GM23248 (cell line): Measurements from ENCODE around the gene GALNT7. TPM values are rescaled to one million over a fixed set of nuclear protein-coding genes. Genes with fewer than 3 reads are reported as not detected.
A peak's percentile ranks its signal among the peaks of the same experiment; 100 is the strongest.

ENCODE experiments used
- DNase-seq: peaks from one replicate; pipeline ENCODE4 v3.0.0-alpha.2; 2015
- H2AFZ ChIP-seq: fragments of 200-600 bp; sonication (generic); 2 replicates; pipeline ENCODE4 v1.6.1; 2016; ENCODE audit warnings: antibody characterized with exemption
- H3F3A ChIP-seq: fragments of 200-600 bp; sonication (generic); 2 replicates; pipeline ENCODE4 v1.6.1; 2016; ENCODE audit warnings: mild to moderate bottlenecking, antibody characterized with exemption, mixed run types; ENCODE audit not compliant: insufficient read depth
- H3K27ac ChIP-seq: fragments of 200-600 bp; sonication (generic); 2 replicates; pipeline ENCODE4 v1.5.1; 2016; ENCODE audit warnings: mild to moderate bottlenecking
- H3K27me3 ChIP-seq: fragments of 200-600 bp; sonication (generic); replicated peaks from 2 replicates; pipeline ENCODE4 v1.6.1; 2016; ENCODE audit warnings: mild to moderate bottlenecking; ENCODE audit not compliant: insufficient read depth
- H3K36me3 ChIP-seq: fragments of 200-600 bp; sonication (generic); 2 replicates; pipeline ENCODE4 v1.6.1; 2016; ENCODE audit warnings: low read depth, mild to moderate bottlenecking
- H3K4me1 ChIP-seq: fragments of 200-600 bp; sonication (generic); 2 replicates; pipeline ENCODE4 v1.6.1; 2016; ENCODE audit warnings: mild to moderate bottlenecking; ENCODE audit not compliant: insufficient read depth
- H3K4me2 ChIP-seq: fragments of 200-600 bp; sonication (generic); one replicate; pipeline ENCODE4 v1.6.1; 2016; ENCODE audit warnings: mild to moderate bottlenecking; ENCODE audit not compliant: unreplicated experiment
- H3K4me3 ChIP-seq: fragments of 200-600 bp; sonication (generic); 2 replicates; pipeline ENCODE4 v1.5.1; 2016; ENCODE audit warnings: mild to moderate bottlenecking
- H3K79me2 ChIP-seq: fragments of 200-600 bp; sonication (generic); 2 replicates; pipeline ENCODE4 v1.6.1; 2016; ENCODE audit warnings: mild to moderate bottlenecking; ENCODE audit not compliant: insufficient read depth
- H3K9ac ChIP-seq: fragments of 200-600 bp; sonication (generic); 2 replicates; pipeline ENCODE4 v1.6.1; 2016; ENCODE audit warnings: mild to moderate bottlenecking
- H3K9me2 ChIP-seq: fragments of 200-600 bp; sonication (generic); 2 replicates; pipeline ENCODE4 v1.6.1; 2016; ENCODE audit warnings: mixed run types, mild to moderate bottlenecking, moderate library complexity; ENCODE audit not compliant: insufficient read depth
- H3K9me3 ChIP-seq: fragments of 200-600 bp; sonication (generic); one replicate; pipeline ENCODE4 v1.6.1; 2017; ENCODE audit warnings: low read depth
- H4K20me1 ChIP-seq: fragments of 200-600 bp; sonication (generic); 2 replicates; pipeline ENCODE4 v1.6.0; 2016; ENCODE audit not compliant: insufficient read depth
- EZH2 ChIP-seq: fragments of 200-600 bp; sonication (generic); IDR thresholded peaks from 2 replicates; pipeline ENCODE4 v1.6.1; 2018; ENCODE audit warnings: antibody characterized with exemption, mild to moderate bottlenecking; ENCODE audit not compliant: insufficient read depth, poor library complexity, severe bottlenecking
- EZH2phosphoT487 ChIP-seq: fragments of 200-600 bp; sonication (generic); IDR thresholded peaks from 2 replicates; pipeline ENCODE4 v1.6.1; 2018; ENCODE audit warnings: antibody characterized with exemption, moderate library complexity, mild to moderate bottlenecking, low read depth; ENCODE audit not compliant: insufficient read depth
- WGBS, 2 experiments: methylation state at CpG; one replicate each; pipeline ENCODE4 v1.1.6; 2015 to 2017; ENCODE audit warnings: low lambda C conversion rate in 2 of 2, low coverage in 1 of 2; ENCODE audit errors: missing lambda C conversion rate in 2 of 2; 5-methylcytosine and 5-hydroxymethylcytosine counted together
- in situ Hi-C: fragments of 300-500 bp; cut with MboI; formaldehyde crosslinking; loops from 2 replicates; pipeline ENCODE4 v1.15.0; 2020
- polyA plus RNA-seq: library from polyadenylated mRNA; unstranded; fragments of >200 nt; fragmentation: Nextera tagmentation; extraction: Ambion mirVana; gene quantifications from 2 replicates; pipeline ENCODE4 v1.2.1, GENCODE V29; 2016
- total RNA-seq: library from RNA; depleted of rRNA; stranded (reverse); fragments of >200 nt; shearing (Covaris generic); gene quantifications from 2 replicates; pipeline ENCODE4 v1.2.3, GENCODE V29; 2014

Gene GALNT7
- total and polyA plus RNA-seq, 2 experiments from 2014 or later, result 5.8 to 13.1 TPM

GRCh38 chr4:173360587-173361221 is 192.1 kb downstream of the GALNT7 start:
- H2AFZ ChIP-seq, result no peak overlapping the region
- no peaks in the 10 kb centered on the region for H3K36me3 ChIP-seq
- TF ChIP-seq EZH2 (no peak), EZH2phosphoT487 (no peak)
- H3K79me2 ChIP-seq, result no peaks in the 10 kb centered on the region
- no peaks in the 10 kb centered on the region for H3K27me3 ChIP-seq
- no peak overlapping the region for H3K9ac ChIP-seq
- in situ Hi-C loops, result no loop called here
- no peaks in the 10 kb centered on the region for H3K9me2 ChIP-seq
- WGBS, 2 experiments, result 65 to 69% methylated on average over 5 of the region's 5 CpGs
- DNase-seq, result peak; percentile 52
- no peak overlapping the region for H3K4me3 ChIP-seq
- no peaks in the 10 kb centered on the region for H3F3A ChIP-seq
- no peaks in the 10 kb centered on the region for H4K20me1 ChIP-seq
- no peak overlapping the region for H3K4me2 ChIP-seq
- H3K9me3 ChIP-seq, result no peaks in the 10 kb centered on the region
- H3K27ac ChIP-seq, result no peak overlapping the region
- no peaks in the 10 kb centered on the region for H3K4me1 ChIP-seq

- no peaks in the 10 kb centered on the region for H3K36me3 ChIP-seq
- no peak overlapping the region for H3K4me2 ChIP-seq
- no peak overlapping the region for H3K9ac ChIP-seq
- 85 to 88% methylated on average over 3 of the region's 3 CpGs for whole genome bisulfite sequencing, 2 experiments
- H3K9me2 ChIP-seq, result no peaks in the 10 kb centered on the region
- no peak overlapping the region for H3K4me3 ChIP-seq
- H4K20me1 ChIP-seq, result no peaks in the 10 kb centered on the region
- H3K27me3 ChIP-seq, result no peaks in the 10 kb centered on the region
- no peak for TF ChIP-seq EZH2
- no peak for TF ChIP-seq EZH2phosphoT487
- in situ Hi-C loops, result no loop called here
- no peak for DNase-seq
- H3K4me1 ChIP-seq, result no peaks in the 10 kb centered on the region
- no peaks in the 10 kb centered on the region for H3K79me2 ChIP-seq
- no peaks in the 10 kb centered on the region for H3K9me3 ChIP-seq
- H3K27ac ChIP-seq, result no peak overlapping the region
- no peak overlapping the region for H2AFZ ChIP-seq
- no peaks in the 10 kb centered on the region for H3F3A ChIP-seq
These were observed 194.1 kb downstream of the GALNT7 start for GRCh38 chr4:173362666-173363065.

- in situ Hi-C loops, result no loop called here
- no peak overlapping the region for H3K27ac ChIP-seq
- H3K9ac ChIP-seq, result no peak overlapping the region
- no peak overlapping the region for H3K4me3 ChIP-seq
- peaks cover 14% of the 10 kb centered on the region; the same call in 1 of the 2 replicates for H3F3A ChIP-seq
- H3K79me2 ChIP-seq, result no peaks in the 10 kb centered on the region
- no peak overlapping the region for H3K4me2 ChIP-seq
- no peaks in the 10 kb centered on the region for H3K36me3 ChIP-seq
- no peaks in the 10 kb centered on the region for H3K9me2 ChIP-seq
- no peaks in the 10 kb centered on the region for H3K9me3 ChIP-seq
- no peak for TF ChIP-seq EZH2
- TF ChIP-seq EZH2phosphoT487, result no peak
- WGBS, 2 experiments, result 28 to 29% methylated on average over 2 of the region's 2 CpGs
- no peaks in the 10 kb centered on the region for H3K27me3 ChIP-seq
- H2AFZ ChIP-seq, result no peak overlapping the region
- no peaks in the 10 kb centered on the region for H3K4me1 ChIP-seq
- no peaks in the 10 kb centered on the region for H4K20me1 ChIP-seq
- DNase-seq, result no peak
These were observed 196.9 kb downstream of the GALNT7 start for GRCh38 chr4:173365359-173365996.

GRCh38 chr4:173367285-173367684 is 198.7 kb downstream of the GALNT7 start:
- Histone ChIP-seq H3K27ac (no peak overlapping the region), H3K9ac (no peak overlapping the region), H3K36me3 (no peaks in the 10 kb centered on the region), H3K9me2 (no peaks in the 10 kb centered on the region), H3K27me3 (no peaks in the 10 kb centered on the region), H3K9me3 (no peaks in the 10 kb centered on the region), H3K79me2 (peaks cover 3% of the 10 kb centered on the region; the same call in 1 of the 2 replicates), H3K4me2 (no peak overlapping the region), H2AFZ (no peak overlapping the region), H3K4me3 (no peak overlapping the region), H3F3A (peaks cover 17% of the 10 kb centered on the region), H4K20me1 (no peaks in the 10 kb centered on the region), H3K4me1 (no peaks in the 10 kb centered on the region)
- in situ Hi-C loops, result no loop called here
- TF ChIP-seq EZH2 (no peak), EZH2phosphoT487 (no peak)
- peak; percentile 28 for DNase-seq
